GM23338 (cell line): ENCODE results near the gene STN1.

Experiments used
- CREB1 ChIP-seq: fragments of 250-450 bp; sonication (Bioruptor Pico); IDR thresholded peaks from 2 replicates; pipeline ENCODE4 v1.5.0; 2020; ENCODE audit warnings: low read depth, mild to moderate bottlenecking, moderate library complexity
- EZH2 ChIP-seq: fragments of 200-600 bp; sonication (generic); IDR thresholded peaks from one replicate; pipeline ENCODE4 v1.8.0; 2017; ENCODE audit warnings: antibody characterized with exemption, mild to moderate bottlenecking, low read depth; ENCODE audit not compliant: unreplicated experiment
- EZH2phosphoT487 ChIP-seq: fragments of 200-600 bp; sonication (generic); IDR thresholded peaks from one replicate; pipeline ENCODE4 v1.8.1; 2018; ENCODE audit warnings: antibody characterized with exemption; ENCODE audit not compliant: unreplicated experiment
- JUNB ChIP-seq: IDR thresholded peaks from one replicate; pipeline ENCODE4 v1.6.1; 2016; ENCODE audit warnings: antibody characterized with exemption; ENCODE audit not compliant: unreplicated experiment
- POLR2AphosphoS5 ChIP-seq: IDR thresholded peaks from 2 replicates; pipeline ENCODE4 v1.6.1; 2016; ENCODE audit warnings: antibody characterized with exemption, low read depth
- STAT1 ChIP-seq: IDR thresholded peaks from one replicate; pipeline ENCODE4 v1.6.1; 2016; ENCODE audit warnings: antibody characterized with exemption; ENCODE audit not compliant: unreplicated experiment
- ZNF331 ChIP-seq: fragments of 250-450 bp; sonication (Bioruptor Pico); IDR thresholded peaks from 2 replicates; pipeline ENCODE4 v1.5.0; 2020; ENCODE audit warnings: low read depth, mild to moderate bottlenecking, moderate library complexity
- TF ChIP-seq, protein P1 (sequence below), 2 experiments: fragments of 200-600 bp in 1 of 2; sonication (generic) in 1 of 2; conservative IDR thresholded peaks; 2 replicates each; pipeline versions ENCODE4 v1.5.1 to v1.6.1; 2016 to 2017; ENCODE audit warnings: antibody characterized with exemption in 2 of 2, low read depth in 2 of 2, mild to moderate bottlenecking in 2 of 2, moderate library complexity in 1 of 2
- TF ChIP-seq, protein P2 (sequence below): IDR thresholded peaks from one replicate; pipeline ENCODE4 v1.6.1; 2018; ENCODE audit warnings: antibody characterized with exemption; ENCODE audit not compliant: unreplicated experiment
- TF ChIP-seq, protein P3 (sequence below): IDR thresholded peaks from 2 replicates; pipeline ENCODE4 v1.6.1; 2016; ENCODE audit warnings: antibody characterized with exemption

DNA sequence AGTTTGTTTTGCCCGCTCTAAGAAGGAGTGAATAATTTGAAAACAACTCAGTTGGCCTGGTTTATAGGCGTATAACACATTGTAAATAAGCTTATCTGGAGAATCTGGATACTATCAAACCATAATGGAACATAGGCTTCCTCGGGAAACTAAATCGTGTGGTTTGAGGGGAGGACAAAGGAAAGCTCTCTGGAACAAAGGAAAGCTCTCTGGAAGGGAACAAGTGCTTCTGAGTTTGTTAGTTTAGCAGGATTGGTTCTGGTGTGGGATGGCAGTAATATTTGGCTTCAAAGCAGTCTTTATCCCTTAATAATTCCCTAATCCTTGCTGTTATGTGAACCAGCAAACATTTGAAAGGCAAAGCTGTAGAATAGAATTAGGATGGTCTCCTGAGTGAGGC, 34.0 kb upstream of the STN1 start:
- no peak for TF ChIP-seq EZH2phosphoT487
- TF ChIP-seq, protein P1, sequence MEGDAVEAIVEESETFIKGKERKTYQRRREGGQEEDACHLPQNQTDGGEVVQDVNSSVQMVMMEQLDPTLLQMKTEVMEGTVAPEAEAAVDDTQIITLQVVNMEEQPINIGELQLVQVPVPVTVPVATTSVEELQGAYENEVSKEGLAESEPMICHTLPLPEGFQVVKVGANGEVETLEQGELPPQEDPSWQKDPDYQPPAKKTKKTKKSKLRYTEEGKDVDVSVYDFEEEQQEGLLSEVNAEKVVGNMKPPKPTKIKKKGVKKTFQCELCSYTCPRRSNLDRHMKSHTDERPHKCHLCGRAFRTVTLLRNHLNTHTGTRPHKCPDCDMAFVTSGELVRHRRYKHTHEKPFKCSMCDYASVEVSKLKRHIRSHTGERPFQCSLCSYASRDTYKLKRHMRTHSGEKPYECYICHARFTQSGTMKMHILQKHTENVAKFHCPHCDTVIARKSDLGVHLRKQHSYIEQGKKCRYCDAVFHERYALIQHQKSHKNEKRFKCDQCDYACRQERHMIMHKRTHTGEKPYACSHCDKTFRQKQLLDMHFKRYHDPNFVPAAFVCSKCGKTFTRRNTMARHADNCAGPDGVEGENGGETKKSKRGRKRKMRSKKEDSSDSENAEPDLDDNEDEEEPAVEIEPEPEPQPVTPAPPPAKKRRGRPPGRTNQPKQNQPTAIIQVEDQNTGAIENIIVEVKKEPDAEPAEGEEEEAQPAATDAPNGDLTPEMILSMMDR (conservative IDR thresholded peaks at IDR 0.05; ENCODE audit: low read depth in 2 of 2): no peak
- TF ChIP-seq, protein P2, sequence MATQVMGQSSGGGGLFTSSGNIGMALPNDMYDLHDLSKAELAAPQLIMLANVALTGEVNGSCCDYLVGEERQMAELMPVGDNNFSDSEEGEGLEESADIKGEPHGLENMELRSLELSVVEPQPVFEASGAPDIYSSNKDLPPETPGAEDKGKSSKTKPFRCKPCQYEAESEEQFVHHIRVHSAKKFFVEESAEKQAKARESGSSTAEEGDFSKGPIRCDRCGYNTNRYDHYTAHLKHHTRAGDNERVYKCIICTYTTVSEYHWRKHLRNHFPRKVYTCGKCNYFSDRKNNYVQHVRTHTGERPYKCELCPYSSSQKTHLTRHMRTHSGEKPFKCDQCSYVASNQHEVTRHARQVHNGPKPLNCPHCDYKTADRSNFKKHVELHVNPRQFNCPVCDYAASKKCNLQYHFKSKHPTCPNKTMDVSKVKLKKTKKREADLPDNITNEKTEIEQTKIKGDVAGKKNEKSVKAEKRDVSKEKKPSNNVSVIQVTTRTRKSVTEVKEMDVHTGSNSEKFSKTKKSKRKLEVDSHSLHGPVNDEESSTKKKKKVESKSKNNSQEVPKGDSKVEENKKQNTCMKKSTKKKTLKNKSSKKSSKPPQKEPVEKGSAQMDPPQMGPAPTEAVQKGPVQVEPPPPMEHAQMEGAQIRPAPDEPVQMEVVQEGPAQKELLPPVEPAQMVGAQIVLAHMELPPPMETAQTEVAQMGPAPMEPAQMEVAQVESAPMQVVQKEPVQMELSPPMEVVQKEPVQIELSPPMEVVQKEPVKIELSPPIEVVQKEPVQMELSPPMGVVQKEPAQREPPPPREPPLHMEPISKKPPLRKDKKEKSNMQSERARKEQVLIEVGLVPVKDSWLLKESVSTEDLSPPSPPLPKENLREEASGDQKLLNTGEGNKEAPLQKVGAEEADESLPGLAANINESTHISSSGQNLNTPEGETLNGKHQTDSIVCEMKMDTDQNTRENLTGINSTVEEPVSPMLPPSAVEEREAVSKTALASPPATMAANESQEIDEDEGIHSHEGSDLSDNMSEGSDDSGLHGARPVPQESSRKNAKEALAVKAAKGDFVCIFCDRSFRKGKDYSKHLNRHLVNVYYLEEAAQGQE: no peak
- no peak for TF ChIP-seq EZH2
- no peak for TF ChIP-seq JUNB
- TF ChIP-seq STAT1: no peak
- no peak for TF ChIP-seq POLR2AphosphoS5
- no peak for TF ChIP-seq CREB1 (CRISPR knock-in tag)
- TF ChIP-seq, protein P3, sequence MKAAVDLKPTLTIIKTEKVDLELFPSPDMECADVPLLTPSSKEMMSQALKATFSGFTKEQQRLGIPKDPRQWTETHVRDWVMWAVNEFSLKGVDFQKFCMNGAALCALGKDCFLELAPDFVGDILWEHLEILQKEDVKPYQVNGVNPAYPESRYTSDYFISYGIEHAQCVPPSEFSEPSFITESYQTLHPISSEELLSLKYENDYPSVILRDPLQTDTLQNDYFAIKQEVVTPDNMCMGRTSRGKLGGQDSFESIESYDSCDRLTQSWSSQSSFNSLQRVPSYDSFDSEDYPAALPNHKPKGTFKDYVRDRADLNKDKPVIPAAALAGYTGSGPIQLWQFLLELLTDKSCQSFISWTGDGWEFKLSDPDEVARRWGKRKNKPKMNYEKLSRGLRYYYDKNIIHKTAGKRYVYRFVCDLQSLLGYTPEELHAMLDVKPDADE: no peak
- no peak for TF ChIP-seq ZNF331 (CRISPR knock-in tag)
